ENCODE data around the gene MTNR1A.
"Not testable (repeated sequence)": the region's sequence is repeated elsewhere in the genome, so short reads cannot be mapped to it uniquely, and the experiment has no call there.

The MTNR1A gene

DNA sequence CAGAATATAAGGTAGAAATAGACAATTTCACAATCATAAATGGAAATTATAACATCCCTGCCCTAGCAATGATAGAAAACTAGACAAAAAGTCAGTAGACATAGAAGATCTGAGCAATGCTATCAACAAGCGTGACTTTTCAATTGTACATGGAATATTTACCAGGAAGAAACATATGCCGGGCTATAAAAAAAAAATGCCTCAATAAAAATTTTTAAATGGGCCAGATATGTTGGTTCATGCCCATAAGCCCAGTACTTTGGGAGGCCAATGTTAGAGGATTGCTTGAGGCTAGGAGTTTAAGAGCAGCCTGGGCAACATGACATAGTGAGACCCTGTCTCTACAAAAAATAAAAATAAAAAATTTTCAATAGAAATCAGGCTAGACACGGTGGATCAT is 5.3 kb upstream of the MTNR1A start:
- DNase-seq = no peak

DNA sequence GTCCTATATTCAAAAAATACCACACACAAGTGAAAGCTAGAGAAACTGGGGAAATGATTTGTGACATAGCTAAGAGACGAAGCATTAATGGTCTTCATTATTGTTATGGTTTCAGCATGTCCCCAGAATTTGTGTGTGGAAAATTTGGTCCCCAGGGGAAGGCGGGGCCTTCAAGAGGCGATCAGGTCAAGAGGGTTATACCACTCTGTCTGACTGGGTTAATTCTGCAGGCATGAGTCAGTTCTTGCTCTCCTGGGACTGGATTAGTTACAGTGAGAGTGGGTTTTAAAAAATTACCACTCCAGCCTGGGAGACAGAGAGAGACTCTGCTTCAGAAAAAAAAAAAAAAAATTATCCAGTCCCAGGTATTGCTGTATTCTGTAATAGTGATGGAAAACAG is 2.1 kb upstream of the MTNR1A start:
- no peak for DNase-seq

DNA sequence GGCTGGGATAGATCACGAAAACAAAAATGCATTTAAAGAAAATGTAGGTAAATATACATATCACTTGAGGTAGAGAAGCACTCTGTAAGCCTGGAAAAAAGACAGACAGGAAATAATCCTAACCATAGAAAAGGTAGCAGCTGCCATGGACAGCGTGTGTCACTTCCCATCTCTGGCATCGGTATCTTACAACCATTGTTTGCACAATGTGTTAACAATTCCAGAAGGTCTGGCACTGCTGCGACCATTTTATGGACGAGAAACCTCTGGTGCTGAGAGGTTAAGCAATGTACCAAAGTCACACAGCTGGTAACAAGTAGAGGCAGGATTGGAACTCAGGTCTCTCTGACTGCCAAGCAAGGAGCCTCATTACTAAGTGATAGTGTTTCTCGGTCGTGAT is 1.7 kb upstream of the MTNR1A start:
- no peak for DNase-seq

DNA sequence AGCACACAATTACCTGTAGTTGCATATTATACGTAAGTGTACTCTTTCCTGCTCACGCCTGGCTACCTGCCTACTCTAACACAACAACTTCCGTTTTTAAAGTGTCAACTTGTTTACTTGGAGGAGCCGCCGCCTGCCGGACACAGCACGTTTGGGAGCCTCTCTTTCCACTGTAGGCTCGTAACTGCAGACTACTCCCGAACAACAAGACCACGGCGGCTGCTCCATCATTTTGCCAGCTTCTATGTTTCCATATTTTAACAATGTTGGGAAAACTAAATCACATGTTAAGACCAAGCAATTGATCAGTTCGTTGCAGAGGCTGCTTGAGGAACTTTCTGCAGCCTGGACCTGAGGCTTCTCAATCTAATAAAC is 841 bp downstream of the MTNR1A start:
- DNase-seq = no peak

DNA sequence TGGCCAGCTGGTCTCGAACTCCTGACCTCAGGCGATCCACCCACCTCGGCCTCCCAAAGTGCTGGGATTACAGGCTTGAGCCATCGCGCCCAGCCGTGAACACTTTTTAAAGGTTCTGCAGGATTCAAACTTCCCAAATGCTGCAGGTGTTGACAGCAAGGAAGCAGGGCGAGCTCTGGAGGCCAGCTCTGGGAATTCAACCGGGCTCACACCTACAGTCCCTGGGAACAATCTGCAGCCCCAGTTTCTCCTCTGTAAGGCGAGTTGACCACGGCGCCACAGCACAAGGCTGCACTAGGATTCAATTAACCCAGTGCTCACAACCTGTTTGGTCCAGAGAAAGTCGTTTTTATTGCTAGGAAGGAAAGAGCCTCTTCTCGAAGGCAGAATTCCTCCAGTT is 1.6 kb downstream of the MTNR1A start:
- DNase-seq = no peak

DNA sequence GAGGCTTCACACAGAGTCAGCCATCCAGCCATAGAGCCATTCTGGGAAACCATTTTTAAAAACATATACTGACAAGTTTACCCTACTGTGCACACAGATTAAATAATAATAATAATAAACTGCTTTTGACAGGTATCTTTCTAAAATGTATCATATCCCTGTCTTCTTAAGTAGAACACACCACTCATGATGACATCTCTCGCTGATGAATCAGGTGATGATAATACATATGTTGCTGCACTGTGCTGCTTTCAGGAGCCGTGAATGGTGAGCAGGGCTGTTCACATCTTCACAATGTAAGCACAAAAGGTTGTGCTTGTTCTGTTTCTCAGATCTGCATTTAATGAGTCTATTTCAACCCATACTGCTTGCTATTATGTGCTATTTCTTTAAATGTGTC is 3.5 kb downstream of the MTNR1A start:
- DNase-seq = no peak

DNA sequence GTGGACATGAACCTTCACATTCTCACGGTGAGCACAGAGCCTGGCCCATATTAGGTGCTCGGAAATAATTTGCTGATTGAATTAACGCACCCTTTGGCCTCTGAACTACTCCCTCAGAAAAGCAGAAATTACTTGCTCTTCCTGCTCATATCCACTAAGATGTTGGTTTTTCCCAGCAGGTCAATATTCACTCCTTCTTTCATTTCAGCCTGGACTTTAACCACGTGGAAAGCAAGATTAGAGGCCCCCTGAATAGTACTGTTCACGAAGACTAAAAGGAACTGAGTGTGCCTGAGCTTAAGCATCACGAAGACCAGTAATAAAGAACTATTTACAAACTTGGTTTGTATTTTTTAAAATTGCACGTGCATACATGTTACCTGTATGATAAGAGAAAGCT is 9.9 kb downstream of the MTNR1A start:
- no peak for DNase-seq

DNA sequence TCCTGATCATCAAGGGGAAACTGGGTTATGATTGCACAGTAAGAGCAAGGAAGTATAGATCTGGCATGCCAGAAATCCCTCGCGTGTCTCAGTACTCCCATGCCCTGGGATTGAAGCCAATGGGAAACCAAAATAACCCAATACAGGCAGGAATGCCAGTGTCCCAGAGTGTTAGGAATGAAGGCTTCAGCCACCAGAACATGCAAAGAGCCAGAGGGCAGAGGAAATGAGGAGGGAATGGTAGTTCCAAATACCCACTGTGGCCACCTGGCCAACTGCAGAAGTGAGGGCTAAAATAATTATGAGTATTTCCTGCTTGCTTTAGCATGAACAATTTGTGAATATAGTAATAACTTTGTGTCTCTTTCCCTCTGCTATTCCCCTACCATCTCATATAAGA is 12.2 kb downstream of the MTNR1A start:
- no peak for DNase-seq

DNA sequence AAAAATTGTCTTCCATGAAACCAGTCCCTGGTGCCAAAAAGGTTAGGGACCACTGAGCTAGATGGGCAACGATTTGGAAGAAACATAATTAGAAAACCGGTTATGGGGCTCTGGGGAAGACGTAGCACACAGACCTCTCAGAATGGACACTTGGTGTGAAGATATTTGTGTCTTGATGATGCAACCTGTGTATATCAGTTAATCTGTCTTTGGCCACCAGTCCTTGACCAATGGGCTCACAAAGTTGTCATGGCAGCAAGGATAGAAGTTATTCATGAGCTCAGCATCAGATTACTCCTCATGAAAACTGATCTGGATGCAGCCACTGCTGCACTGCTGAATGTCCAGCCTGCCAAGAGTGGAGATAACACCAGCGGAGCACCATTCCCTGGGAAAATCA is 13.6 kb downstream of the MTNR1A start:
- DNase-seq = no peak

DNA sequence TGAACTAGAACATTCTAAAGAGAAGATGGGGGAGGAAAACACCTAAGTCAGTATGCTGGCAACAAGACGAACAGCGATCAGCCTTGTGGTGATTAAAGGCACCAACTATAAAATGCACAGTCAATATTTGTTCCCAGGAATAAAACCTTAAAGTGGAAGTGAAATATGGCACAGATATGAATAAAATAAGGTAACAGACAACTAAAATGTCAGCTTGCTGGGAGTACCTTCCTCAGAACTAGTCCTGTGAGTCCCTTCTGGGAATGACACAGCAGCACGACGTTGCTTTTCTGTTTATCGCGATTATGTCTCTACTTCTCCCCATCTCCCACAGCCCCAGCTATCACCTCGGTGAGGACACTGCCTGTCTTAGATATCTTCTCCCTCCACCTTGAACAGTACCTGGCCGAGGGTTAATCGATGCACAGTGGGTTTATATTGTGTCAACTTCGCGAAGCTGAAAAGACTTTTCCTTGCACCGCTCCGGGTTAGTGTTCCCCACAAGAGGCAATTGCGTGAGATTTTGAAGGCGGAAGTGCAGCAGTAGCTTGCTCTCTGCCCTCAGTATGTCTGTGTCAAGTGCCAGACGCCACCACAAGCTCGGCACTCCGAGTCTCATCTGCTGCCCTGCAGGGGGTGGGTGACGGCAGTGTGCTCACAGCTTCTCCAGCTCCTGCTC is 17.4 kb downstream of the MTNR1A start:
- no peak for DNase-seq

DNA sequence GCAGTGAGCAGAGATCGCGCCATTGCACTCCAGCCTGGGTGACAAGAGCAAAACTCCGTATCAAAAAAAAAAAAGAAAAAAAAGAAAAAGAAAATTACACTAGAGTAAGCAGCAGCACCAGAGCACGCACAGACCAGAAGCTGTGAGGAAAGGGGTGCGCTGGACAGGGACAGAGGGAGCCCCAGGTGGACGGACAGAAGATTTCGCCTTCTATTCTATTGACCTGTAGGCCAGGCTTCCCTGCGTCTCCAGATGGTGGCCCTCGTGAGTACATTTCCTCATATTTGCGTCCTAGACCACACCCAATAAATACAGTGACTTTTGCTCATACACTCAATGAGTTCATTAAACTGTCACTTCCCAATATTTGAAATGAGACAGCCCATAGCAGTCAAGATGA is 19.1 kb downstream of the MTNR1A start:
- no peak for DNase-seq

DNA sequence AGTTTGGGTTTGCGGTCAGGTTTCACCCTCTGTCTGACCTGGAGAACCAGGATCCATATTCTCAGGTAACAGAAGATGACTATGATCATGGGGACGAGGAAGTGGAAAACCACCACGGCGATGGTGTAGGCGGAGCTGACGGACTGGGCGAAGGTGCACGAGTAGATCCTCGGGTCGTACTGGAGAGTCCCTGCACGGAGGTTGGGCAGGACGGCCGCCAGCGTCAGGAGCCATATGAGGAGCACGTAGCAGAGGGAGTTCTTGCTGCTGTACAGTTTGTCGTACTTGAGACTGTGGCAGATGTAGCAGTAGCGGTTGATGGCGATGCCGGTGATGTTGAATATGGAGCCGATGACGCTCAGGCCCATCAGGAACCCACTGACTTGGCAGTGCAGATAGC is 21.3 kb downstream of the MTNR1A start:
- no peak for DNase-seq

DNA sequence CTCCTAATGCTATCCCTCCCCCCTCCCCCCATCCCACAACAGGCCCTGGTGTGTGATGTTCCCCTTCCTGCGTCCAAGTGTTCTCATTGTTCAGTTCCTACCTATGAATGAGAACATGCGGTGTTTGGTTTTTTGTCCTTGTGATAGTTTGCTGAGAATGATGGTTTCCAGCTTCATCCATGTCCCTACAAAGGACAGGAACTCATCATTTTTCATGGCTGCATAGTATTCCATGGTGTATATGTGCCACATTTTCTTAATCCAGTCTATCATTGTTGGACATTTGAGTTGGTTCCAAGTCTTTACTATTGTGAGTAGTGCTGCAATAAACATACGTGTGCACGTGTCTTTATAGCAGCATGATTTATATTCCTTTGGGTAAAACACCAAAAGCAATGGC is 31.4 kb downstream of the MTNR1A start:
- not testable (repeated sequence) for DNase-seq

DNA sequence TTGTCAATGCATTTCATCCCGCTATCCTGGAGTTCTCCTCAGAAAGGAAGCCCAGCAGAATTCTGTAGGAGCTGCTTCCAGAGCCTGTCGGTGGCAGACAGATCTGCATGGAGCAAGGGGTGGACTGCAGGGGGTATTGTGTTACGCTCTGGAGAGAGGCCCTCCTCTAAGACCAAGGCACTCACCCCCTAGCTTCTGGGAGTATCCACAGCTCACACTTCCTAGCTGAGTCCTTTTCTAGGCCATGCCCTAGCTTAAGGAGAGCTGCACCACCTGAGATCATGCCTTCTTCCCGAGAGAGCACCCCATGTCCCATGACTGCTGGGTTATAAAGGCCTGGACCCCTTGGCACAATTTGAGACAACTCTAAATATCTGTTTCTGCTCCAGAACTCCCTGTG is 39.1 kb downstream of the MTNR1A start:
- DNase-seq = no peak

DNA sequence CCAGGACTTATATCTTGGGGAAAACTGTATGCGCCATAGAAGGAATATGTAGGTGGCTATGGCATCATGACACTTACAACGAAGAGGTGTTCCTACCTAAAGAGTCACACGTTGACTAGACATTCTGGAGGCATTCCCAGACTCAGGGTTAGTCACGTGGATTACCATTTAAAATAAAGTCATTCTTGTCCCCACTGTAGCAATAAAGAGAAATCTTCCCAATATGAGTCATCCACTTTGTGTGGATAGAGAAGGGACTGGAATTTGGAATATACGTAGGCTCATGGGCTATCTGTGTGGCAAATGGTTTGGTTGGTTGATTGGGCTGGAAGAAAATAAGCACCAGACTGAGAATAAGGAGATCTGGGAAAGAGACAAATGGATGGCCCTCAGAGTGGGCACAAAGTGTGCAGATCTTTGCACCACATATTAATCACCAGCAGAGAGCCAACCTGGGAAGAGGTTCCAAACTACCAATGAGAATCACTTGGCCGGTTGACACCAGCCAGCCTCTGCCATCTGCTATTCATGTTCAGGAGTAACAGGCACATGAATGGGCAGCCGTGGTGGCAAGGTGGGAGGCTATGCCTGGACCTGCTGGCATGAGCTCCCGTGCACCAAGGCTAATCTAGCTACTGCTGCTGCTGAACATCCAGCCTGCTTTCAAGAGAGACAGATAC is 41.0 kb downstream of the MTNR1A start:
- no peak for DNase-seq

DNA sequence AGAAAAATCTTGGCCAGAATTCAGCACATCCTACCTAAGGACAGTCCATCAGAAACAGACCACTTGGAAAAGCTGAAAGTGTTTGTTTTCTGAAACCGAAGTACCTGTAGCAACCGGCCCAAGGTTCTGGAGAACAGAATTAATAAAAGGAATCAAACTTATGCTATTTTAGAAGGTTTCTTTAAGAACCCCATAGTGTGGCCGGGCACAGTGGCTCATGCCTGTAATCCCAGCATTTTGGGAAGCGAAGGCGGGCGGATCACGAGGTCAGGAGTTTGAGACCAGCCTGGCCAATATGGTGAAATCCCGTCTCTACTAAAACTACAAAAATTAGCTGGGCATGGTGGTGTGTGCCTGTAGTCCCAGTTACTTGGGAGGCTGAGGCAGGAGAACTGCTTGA is 50.6 kb downstream of the MTNR1A start:
- DNase-seq = not testable (repeated sequence)

DNA sequence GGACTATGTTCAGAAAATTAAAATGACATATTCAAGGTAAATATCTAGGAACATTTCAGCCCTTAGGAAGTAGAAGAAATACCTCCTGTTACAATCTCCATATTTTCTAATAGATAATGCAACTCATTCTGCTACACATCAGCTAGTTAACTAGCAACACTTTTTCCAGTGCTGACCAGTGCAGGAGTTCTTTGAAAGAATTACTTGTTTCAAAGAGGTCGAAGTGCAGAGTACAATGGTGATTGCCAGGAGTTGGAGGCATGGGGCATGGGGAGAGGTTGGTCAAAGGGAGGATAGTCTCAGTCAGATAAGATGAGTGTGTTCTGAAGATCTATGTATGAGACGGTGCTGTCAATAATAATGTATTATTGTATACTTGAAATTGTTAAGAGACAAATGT is 53.1 kb downstream of the MTNR1A start:
- DNase-seq = no peak

DNA sequence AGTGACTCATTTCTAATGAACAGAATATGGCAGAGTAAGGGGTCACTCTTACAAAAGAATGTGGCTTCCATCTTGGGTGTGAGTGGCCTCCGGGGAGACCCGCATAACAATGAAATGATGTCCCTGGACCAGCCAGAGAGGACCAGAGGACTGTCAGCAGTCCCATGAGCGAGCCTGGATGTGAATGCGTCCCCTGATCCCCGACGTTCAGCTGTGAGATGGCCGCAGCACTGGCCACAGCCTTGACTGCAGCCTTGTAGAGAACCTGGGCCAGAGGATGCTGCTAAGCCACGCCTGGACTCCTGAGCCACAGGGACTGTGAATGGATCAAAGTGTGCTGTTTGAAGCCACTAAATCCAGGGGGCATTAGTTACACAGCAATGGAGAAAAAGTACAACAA is 53.8 kb downstream of the MTNR1A start:
- DNase-seq = no peak

DNA sequence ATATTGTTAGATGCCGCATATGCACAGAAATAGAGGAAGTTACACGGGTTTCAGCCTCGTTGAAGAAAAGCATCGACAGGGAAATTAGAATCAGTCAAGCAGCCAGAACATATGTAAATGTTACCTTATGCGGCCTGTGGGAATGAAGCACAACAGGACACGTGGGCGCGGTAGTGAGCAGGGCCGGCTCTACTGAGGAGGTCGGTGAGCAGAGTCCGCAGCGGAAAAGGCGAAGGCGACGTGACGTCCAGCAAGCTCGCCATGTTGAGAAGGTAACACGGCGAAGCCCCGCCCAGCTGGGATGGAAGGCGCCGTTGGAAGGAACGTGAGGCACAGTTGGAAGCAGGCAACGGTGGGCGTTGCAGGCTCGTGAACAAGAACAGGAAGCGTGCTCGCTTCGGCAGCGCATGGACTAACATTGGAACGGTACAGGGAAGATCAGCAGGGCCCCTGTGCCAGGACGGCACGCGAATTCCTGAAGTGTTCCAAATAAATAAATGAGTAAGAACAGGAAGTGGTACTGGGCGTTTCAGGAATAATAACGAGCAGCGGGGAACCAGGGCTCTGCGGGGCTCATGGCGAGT is 54.6 kb downstream of the MTNR1A start:
- no peak for DNase-seq

DNA sequence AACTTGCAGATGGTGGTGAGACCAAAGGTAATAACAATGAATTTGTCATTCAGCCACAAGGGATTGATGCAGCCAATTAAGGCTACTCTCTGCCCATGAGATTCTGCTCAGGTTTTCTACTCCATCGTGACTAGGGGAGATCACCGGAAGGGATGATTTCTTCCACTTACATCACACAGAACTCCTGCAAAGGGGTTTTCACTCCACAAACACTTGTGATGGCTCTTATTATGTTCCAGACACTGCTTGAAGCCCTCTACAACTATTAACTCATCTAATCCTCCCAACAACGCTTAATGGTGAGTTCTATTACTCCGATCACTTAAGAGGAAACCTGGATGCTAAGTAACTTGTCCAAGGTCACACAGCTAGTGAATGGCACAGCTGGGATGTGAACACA is 55.9 kb downstream of the MTNR1A start:
- DNase-seq = no peak

DNA sequence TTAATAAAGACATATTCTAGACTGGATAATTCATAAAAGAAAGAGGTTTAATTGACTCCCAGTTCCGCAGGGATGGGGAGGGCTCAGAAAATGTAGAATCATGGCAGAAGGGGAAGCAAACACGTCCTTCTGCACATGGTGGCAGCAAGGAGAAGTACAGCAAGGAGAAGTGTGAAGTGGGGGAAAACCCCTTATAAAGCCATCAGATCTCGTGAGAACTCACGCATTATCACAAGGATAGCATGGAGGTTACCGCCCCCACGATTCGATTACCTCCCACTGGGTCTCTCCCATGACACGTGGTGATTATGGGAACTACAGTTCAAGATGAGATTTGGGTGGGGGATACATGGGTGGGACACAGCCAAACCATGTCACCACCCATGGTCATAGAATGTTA is 58.3 kb downstream of the MTNR1A start:
- DNase-seq = no peak

DNA sequence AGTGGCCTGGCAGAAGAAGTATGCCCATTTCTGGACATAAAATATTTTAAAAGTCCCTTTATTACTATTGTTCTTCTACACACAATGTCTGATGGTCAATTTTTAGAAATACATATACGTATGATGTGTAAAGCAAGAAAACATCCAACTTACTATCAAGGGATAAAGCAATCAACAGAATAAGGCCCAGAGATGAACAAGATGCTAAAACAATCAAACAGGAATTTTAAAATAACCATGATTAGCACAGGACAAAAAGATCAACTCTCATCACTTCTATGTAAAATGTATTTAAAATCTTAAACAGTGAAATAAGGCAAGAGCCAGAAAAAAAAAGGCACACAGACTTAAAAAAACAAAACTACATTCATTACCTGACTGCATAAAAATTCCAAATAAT is 60.9 kb downstream of the MTNR1A start:
- no peak for DNase-seq

DNA sequence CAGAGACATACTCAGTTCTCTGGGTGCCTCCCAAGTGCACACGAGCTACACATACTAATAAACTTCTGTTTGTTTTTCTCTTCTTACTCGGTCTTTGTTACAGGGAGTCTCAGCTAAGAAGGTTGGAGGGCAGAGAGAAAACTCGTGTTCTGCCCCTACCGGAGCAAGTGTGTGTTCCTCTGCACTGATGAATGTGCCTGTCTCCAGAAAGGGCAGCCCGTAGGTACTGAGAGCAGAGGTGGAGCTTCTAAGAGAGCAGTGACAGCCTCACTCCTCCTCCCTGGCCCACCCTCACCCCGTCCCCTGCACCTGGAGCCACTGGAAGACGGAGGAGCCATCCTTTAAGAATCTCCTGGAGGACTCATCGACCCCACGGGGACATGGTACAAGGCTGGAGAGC is 67.6 kb downstream of the MTNR1A start:
- DNase-seq = no peak

DNA sequence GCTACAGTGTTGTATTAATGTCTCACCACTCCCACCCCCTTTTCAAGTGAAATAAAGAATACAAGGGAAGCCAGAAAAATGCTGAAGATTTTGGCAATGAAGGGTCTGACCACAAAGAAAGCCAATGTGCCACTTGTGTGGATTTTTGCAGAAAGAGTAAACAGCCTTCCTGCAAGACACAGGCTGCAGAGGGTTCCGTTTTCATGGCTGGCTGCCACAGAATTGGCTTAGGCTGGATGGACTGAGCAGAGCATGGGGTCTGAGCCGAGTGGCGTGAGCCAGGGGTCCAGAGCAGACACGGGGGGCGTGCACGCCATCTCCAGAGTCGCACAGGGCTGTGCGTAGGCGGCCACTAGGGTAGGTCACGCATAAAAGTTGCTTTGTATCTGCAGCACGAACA is 69.2 kb downstream of the MTNR1A start:
- no peak for DNase-seq

DNA sequence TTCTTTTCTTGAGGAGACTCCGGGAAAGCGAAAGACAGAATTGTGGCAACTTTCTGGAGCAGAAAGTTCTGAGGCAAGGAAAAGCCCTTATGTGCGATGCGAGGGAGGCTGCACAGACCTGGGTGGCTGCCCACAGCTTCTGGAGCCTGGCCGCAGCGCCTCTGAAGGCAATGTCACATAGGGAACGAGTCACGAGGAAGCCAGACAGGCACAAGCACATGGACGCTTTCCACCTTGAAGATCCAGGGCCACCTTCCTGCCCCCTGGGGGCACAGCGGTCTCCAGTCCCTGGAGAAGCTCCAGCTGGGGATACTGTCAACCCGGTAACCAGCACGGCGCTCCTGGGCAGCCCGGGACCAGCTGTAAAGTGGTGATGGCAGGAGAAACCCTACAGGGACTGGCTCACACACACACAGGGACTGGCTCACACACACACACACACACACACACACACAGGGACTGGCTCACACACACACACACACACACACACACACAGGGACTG is 69.8 kb downstream of the MTNR1A start:
- no peak for DNase-seq

All from AML-193 (cell line).